Nephron (organoid): ENCODE data around the gene LCE3A.

ENCODE experiments used
- H3K27ac Mint-ChIP-seq, 3 experiments: 2 replicates each; pipeline ENCODE4 v1.8.0; 2020; ENCODE audit warnings: mixed read lengths in 3 of 3, mild to moderate bottlenecking in 2 of 3, moderate library complexity in 1 of 3
- H3K27me3 Mint-ChIP-seq: 2 replicates; pipeline ENCODE4 v1.8.0; 2021; ENCODE audit warnings: low read depth, mild to moderate bottlenecking, moderate library complexity, mixed read lengths
- H3K36me3 Mint-ChIP-seq: 2 replicates; pipeline ENCODE4 v1.8.0; 2020; ENCODE audit warnings: low read depth, mixed read lengths
- H3K4me1 Mint-ChIP-seq: 2 replicates; pipeline ENCODE4 v1.8.0; 2020; ENCODE audit warnings: mixed read lengths
- H3K4me3 Mint-ChIP-seq, 3 experiments: 2 replicates each; pipeline ENCODE4 v1.8.0; 2020; ENCODE audit warnings: mild to moderate bottlenecking in 3 of 3, mixed read lengths in 3 of 3, moderate library complexity in 2 of 3
- H3K9me3 Mint-ChIP-seq: 2 replicates; pipeline ENCODE4 v1.8.0; 2020; ENCODE audit warnings: mixed read lengths
- TF ChIP-seq, protein P1 (sequence below), 3 experiments: fragments of 200-600 bp; sonication (generic); IDR thresholded peaks; one replicate each; pipeline ENCODE4 v1.5.0; 2021; ENCODE audit warnings: antibody characterized with exemption in 3 of 3; ENCODE audit not compliant: unreplicated experiment in 3 of 3

The LCE3A gene

DNA sequence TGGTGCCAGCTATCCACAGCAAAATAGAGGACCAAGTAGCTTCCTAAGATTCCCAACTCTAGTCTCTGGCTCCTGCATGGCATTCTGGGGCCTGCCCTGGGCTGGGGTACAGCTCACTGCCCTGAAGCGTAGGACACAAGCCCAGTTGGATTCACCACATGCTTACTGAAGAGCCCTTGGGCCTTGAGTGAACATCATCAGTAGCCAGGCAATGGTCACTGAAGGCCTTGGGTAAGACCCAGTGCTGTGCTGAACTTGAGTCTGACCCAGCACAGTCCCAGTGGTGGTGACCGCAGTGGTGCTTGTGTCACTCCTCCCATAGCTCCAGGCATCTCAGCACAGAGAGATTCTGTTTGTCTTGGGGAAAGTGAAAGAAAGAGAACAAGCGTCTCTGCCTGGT is 7.7 kb upstream of the LCE3A start:
- Mint-ChIP-seq H3K36me3 (no peaks in the 10 kb centered on the region), H3K4me1 (no peaks in the 10 kb centered on the region), H3K27ac (no peak overlapping the region), H3K9me3 (peaks cover 54% of the 10 kb centered on the region), H3K27me3 (no peaks in the 10 kb centered on the region), H3K4me3 (no peak overlapping the region)
- TF ChIP-seq, protein P1, sequence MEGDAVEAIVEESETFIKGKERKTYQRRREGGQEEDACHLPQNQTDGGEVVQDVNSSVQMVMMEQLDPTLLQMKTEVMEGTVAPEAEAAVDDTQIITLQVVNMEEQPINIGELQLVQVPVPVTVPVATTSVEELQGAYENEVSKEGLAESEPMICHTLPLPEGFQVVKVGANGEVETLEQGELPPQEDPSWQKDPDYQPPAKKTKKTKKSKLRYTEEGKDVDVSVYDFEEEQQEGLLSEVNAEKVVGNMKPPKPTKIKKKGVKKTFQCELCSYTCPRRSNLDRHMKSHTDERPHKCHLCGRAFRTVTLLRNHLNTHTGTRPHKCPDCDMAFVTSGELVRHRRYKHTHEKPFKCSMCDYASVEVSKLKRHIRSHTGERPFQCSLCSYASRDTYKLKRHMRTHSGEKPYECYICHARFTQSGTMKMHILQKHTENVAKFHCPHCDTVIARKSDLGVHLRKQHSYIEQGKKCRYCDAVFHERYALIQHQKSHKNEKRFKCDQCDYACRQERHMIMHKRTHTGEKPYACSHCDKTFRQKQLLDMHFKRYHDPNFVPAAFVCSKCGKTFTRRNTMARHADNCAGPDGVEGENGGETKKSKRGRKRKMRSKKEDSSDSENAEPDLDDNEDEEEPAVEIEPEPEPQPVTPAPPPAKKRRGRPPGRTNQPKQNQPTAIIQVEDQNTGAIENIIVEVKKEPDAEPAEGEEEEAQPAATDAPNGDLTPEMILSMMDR (IDR thresholded peaks at IDR 0.05; ENCODE audit: unreplicated experiment in 3 of 3) = no peak

DNA sequence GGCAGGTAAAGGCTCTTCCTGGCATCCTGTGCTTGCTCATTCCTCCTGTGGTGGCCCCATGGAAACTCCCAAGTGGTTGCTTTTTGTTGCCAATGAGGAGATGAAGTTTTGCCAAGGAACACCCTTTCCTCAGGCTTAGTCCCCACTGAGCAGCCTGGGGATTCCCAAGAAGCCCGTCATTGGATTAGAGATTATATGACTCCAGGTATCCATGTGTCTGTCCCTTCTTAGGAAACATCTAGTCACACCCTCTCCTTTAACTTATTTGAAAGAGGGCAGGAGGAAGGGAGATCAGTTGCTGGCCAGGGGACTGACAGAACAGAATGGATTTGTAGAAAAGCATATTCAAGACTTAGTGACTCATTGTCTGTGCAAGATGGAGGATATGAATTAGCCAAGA is 3.8 kb upstream of the LCE3A start:
- H3K36me3 Mint-ChIP-seq = no peaks in the 10 kb centered on the region
- no peak overlapping the region for H3K27ac Mint-ChIP-seq
- TF ChIP-seq, protein P1 (IDR thresholded peaks at IDR 0.05; ENCODE audit: unreplicated experiment in 3 of 3) = no peak
- peaks cover 54% of the 10 kb centered on the region for H3K9me3 Mint-ChIP-seq
- H3K4me3 Mint-ChIP-seq = no peak overlapping the region
- H3K27me3 Mint-ChIP-seq = no peaks in the 10 kb centered on the region
- H3K4me1 Mint-ChIP-seq = no peaks in the 10 kb centered on the region

DNA sequence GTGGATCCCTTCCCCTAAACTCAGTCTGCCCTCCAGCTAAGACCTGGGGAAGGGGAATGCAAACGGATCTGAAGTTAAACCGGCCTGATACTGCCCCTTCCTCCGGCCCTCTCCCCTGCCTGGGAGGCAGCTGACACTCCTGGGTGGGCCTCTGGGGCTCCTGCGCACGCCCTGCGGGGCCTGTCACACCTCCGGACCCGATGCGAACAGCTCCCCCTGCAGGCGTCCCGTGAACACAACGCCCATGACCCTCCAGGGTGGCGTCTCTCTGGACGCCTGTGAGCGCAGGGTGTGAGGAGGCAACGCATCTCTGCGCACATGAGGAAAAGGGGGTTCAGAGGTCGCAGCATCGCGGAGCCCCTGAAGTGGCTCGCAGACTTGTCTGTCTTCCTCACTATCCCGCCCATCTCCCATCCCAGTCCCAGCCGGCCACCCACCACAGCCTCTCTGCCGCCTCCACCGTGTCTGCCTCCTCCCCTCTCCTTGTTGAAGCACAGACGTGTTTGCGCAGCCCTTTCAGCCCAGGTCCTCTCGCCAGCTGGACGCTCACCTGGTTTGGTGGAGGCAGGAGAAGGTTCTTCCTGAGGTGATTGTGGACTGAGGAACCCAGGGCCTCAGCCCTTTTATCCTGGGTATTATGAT is 421 bp upstream of the LCE3A start:
- no peak overlapping the region for H3K4me3 Mint-ChIP-seq

DNA sequence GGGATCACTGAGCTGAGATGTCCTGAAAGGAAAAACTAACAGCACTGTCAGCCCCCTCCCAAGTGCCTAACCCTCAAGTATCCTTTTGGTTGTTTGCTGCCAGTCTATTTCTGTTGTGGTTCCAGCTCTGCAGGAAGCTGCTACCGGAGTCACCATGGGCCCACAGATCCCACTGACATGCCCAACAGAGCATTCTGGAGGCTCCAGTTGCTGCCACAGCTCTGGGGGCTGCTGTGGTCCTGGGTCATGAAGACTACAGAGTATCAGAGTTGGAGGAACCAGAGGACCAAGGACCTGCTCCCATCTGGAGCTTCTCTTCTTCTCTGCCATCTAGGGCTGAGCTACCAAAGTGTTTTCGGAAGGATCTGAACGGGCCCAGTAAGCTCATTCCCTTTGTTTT is 910 bp downstream of the LCE3A start:
- H3K4me3 Mint-ChIP-seq = no peak overlapping the region
- no peak overlapping the region for H3K27ac Mint-ChIP-seq
- H3K9me3 Mint-ChIP-seq = peaks cover 53% of the 10 kb centered on the region
- no peaks in the 10 kb centered on the region for H3K4me1 Mint-ChIP-seq
- H3K27me3 Mint-ChIP-seq = no peaks in the 10 kb centered on the region
- H3K36me3 Mint-ChIP-seq = no peaks in the 10 kb centered on the region
- TF ChIP-seq, protein P1 (IDR thresholded peaks at IDR 0.05; ENCODE audit: unreplicated experiment in 3 of 3) = no peak

More for the DNA sequence above, 421 bp upstream of the LCE3A start:
- Mint-ChIP-seq H3K27me3 (no peaks in the 10 kb centered on the region), H3K27ac (no peak overlapping the region), H3K36me3 (no peaks in the 10 kb centered on the region), H3K4me1 (no peaks in the 10 kb centered on the region), H3K9me3 (peaks cover 62% of the 10 kb centered on the region)
- TF ChIP-seq, protein P1 (IDR thresholded peaks at IDR 0.05; ENCODE audit: unreplicated experiment in 3 of 3) = no peak

DNA sequence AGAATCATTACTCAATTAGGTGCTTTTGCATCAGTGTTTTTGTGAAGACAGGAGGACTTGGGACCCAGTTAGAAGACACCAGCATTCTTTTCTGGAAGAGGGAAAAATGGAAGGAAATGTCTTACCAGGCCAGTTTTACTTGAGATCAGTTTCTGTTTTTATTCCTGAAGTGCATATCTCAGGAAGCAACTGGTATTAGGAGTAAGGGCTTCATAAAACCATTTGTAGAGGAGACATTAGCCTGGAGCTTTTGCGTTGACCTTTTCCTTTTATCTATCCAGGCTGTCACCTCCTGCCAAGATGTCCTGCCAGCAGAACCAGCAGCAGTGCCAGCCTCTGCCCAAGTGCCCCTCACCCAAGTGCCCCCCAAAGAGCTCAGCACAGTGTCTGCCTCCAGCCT is 9.4 kb downstream of the LCE3A start, which contains the start of gene LCE3B:
Gene LCE3B, plus strand, starts transcription at position 301 of the 400 bp plus-strand sequence. Its CDS starts 0 bp downstream, at position 301.
- H3K27ac Mint-ChIP-seq = no peak within 1 kb of the TSS
- no peaks in the 10 kb centered on the region for H3K36me3 Mint-ChIP-seq

More for the DNA sequence above, 9.4 kb downstream of the LCE3A start, which contains the start of gene LCE3B:
- no peaks in the 10 kb centered on the region for H3K4me1 Mint-ChIP-seq
- no peak within 1 kb of the TSS for H3K4me3 Mint-ChIP-seq
- TF ChIP-seq, protein P1 (IDR thresholded peaks at IDR 0.05; ENCODE audit: unreplicated experiment in 3 of 3) = no peak
- H3K27me3 Mint-ChIP-seq = no peaks in the 10 kb centered on the region
- peaks cover 18% of the 10 kb centered on the region for H3K9me3 Mint-ChIP-seq
